Measurements from ENCODE around the gene P3R3URF. TPM values are rescaled to one million over a fixed set of nuclear protein-coding genes. Genes with fewer than 3 reads are reported as not detected.
"Not testable (repeated sequence)": the region's sequence is repeated elsewhere in the genome, so short reads cannot be mapped to it uniquely, and the experiment has no call there.

P3R3URF gene
- total RNA-seq = not detected

DNA sequence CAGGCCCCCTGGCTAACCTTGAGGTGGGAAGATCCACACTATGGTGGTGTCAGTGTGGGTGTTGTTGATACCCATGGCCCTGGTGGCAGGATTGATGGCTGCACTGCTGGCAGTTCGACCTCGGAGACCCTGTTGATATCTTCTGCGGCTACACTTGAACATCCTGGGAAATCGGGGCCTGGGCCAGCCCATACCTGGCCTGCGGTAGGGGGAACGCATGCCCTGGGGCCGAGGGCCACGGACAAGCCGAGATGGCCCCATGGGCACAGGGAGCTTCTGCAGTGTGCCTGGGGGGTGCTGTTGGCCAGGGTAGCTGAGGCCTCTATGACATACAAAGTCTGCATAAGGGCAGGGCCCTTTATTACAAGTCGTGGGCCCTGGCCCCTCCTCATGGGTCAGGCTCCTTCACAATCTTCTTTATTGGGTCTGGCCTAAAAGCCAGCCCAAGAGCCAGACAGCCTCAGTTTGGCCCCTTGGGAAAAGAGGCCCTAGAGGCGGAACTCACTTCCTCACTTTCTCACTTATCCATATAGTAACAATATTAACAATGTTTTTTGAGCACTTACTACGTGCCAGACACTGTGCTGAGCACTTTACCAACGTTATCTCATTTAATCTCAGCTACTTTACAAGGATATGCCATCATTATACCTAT, at the start of gene P3R3URF:
P3R3URF (minus strand) TSS at position 278 of the 655 bp plus-strand sequence; CDS start at position 261, 17 bp downstream.
- no peak for DNase-seq (ENCODE audit: low spot score)

- DNase-seq (ENCODE audit: low spot score) = no peak
Observed at GRCh38 chr1:46224966-46225365, 48.7 kb upstream of the P3R3URF start.

GRCh38 chr1:46223472-46223943, 47.2 kb upstream of the P3R3URF start:
- DNase-seq (ENCODE audit: low spot score) = peak; percentile 60

- DNase-seq (ENCODE audit: low spot score) = not testable (repeated sequence)
Observed at GRCh38 chr1:46223055-46223454, 46.8 kb upstream of the P3R3URF start.

GRCh38 chr1:46221749-46222148, 45.5 kb upstream of the P3R3URF start:
- no peak for DNase-seq (ENCODE audit: low spot score)

- DNase-seq (ENCODE audit: low spot score) = no peak
Observed at GRCh38 chr1:46220808-46221207, 44.5 kb upstream of the P3R3URF start.

DNA sequence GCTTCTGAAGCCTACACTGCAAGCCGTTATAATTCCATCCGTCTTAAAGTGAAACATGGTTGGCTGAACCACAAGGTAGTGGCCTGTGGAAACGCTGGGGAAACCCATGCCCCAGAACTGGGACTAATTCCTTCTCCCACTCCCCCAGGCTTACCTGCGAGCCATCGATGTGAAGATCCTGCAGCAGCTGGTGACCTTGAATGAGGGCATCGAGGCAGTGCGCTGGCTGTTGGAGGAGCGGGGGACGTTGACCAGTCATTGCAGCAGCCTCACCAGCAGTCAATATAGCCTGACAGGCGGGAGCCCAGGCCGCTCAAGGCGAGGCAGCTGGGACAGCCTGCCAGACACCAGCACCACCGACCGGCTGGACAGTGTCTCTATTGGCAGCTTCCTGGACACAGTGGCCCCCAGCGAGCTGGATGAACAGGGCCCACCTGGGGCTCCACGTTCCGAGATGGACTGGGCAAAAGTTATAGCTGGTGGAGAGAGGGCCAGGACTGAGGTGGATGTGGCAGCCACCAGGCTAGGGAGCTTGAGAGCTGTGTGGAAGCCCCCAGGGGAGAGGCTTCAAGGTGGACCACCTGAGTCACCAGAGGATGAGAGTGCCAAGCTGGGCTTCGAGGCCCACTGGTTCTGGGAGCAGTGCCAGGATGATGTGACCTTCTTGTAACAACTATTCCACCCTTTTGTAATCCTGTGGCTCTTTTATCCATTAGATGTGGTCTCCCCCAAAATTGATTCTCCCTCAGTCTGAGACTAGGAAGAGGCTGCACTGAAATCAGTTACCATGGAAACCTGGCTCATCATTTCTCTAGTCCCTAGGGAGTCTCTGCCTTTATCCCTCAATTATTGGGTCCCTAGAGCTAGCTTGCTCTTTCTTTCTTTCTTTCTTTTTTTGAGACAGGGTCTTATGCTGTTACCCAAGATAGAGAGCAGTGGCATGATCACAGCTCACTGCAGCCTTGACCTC, 43.5 kb upstream of the P3R3URF start:
- no peak for DNase-seq (ENCODE audit: low spot score)

DNA sequence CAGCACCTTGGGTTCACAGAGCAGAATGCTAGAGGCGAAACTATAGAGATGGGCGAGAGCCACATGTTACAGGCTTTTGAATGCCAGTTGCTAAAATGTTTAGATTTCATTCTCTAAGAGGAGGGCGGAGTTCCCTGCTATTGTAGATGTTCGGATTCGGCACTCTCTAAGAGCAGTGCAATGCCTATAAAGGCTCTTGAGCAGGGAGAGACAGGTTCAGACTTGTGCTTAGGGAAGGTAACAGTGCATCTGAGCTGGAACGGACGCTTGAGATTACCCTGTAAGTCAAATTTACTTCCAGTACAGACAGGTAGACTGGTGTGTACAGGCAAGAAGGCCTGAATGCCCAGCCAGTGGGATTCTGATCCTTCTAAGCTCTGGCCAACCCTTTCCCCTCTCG, 42.2 kb upstream of the P3R3URF start:
- DNase-seq (ENCODE audit: low spot score) = peak; percentile 64

GRCh38 chr1:46215504-46215903, 39.2 kb upstream of the P3R3URF start:
- DNase-seq (ENCODE audit: low spot score) = no peak

GRCh38 chr1:46211051-46211450, 34.8 kb upstream of the P3R3URF start:
- DNase-seq (ENCODE audit: low spot score) = no peak

DNA sequence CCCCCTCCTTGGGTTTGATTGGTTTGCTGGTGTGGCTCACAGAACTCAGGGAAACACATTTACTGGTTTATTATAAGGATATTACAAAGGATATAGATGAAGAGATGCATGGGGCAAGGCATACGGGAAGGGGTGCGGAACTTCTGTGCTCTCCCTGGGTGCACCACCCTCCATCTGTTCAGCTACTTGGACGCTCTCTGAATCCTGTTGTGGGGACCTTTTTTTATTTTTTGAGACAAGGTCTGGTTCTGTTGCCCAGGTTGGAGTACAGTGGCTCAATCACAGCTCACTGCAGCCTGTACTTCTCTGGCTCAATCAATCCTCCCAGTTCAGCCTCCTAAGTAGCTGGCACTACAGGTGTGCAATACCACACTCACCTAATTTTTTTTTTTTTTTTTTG, 34.3 kb upstream of the P3R3URF start:
- no peak for DNase-seq (ENCODE audit: low spot score)

DNA sequence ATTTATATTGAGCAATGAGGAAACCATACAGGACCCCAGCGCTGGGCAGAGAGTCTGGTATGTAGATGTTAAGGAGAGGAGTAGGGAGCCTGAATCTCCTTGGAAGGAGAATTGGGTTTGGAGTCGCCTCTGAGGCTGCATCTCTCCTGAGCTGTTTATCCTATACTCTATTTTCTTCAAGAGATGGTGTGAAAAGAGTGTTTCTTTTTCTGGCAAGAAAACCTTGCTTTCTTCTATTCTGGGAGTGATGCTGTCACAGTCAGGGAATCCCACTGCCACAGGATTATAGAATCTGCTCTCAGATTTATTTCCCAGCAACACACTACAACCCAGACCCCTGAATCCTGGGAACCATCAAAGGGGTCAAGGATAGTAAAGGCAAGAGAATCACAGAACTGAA, 30.1 kb upstream of the P3R3URF start:
- no peak for DNase-seq (ENCODE audit: low spot score)

- no peak for DNase-seq (ENCODE audit: low spot score)
Observed at GRCh38 chr1:46205791-46206190, 29.5 kb upstream of the P3R3URF start.

DNA sequence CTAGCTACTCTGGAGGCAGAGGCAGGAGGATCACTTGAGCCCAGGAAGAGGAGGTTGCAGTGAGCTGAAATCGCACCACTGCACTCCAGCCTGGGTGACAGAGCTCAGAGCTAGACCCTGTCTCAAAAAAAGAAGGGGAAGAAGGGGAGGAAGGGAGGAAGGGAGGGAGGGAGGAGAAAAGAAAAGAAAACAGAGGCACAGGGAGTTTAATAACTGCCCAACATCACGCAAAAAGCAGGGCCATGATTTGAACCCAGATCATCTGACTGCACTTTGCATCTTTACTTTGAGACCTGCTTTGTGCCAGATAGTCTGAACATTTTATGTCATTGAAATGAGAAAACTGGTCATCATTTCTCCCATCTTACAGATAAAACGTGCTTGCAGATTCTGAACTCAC, 28.9 kb upstream of the P3R3URF start:
- no peak for DNase-seq (ENCODE audit: low spot score)

- DNase-seq (ENCODE audit: low spot score) = no peak
Observed at GRCh38 chr1:46204406-46204742, 28.1 kb upstream of the P3R3URF start.

- no peak for DNase-seq (ENCODE audit: low spot score)
Observed at GRCh38 chr1:46203738-46204405, 27.6 kb upstream of the P3R3URF start.

DNA sequence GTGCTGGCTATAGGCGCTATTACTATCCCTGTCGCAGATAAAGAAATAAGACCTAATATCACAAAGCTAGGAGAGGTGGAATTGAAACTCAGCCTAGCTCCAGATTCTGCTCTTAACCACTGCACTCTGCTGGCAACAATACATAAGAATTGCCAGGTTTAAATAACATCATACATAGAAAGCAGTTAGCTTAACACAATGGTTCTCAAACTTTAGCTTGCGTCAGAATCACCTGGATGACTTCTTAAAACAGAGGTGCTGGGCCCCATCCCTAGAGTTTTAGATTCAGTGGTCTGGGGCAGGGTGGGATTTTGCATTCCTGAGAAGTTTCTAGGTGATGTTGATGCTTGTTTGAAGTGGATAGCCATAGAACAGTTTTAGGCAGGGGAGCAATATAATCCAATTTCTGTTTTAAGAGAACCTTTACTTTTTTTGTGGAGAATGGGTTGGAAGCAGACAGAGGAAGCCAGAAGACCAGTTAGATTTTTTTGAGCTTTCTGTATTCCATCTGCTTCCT, 23.0 kb upstream of the P3R3URF start:
- no peak for DNase-seq (ENCODE audit: low spot score)

- DNase-seq (ENCODE audit: low spot score) = no peak
Observed at GRCh38 chr1:46197964-46198811, 21.9 kb upstream of the P3R3URF start, which contains the start of gene POMGNT1. Gene POMGNT1 (minus strand): TSS chr1:46198434. CDS start chr1:46197821, 613 bp downstream.

DNA sequence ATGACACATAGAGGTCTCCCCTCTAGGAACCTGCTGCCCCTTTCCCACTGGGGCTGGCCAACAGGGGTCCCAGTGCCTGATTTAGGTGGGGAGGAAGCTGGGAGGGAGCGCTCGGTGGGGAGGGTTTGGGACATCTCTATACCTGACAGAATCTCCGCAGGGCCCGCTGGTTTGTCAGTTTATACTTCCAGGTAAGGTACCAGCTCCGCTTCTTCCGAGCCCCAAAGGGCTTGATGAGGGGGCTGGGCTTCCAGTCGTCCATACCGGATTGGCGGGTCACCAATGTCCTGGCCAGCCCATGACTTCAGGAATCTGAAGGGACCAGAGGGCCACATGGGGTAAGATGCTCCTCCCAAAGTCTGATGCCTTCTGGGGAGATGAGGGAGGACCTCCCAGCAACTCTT, 21.3 kb upstream of the P3R3URF start:
- no peak for DNase-seq (ENCODE audit: low spot score)

GRCh38 chr1:46196609-46197008, 20.3 kb upstream of the P3R3URF start:
- no peak for DNase-seq (ENCODE audit: low spot score)

- no peak for DNase-seq (ENCODE audit: low spot score)
Observed at GRCh38 chr1:46194641-46195193, 18.4 kb upstream of the P3R3URF start.

All from ureter (tissue), 1 donor.